Vagina (tissue), 2 donors: ENCODE results near the gene SLC29A1.

ENCODE experiments used
- POLR2A ChIP-seq, 2 donors: fragments of 450-650 bp; IDR thresholded peaks; one replicate each; pipeline ENCODE4 v1.6.1; 2017; ENCODE audit warnings: antibody characterized with exemption in 2 of 2, mild to moderate bottlenecking in 2 of 2, moderate library complexity in 2 of 2
- POLR2AphosphoS5 ChIP-seq, 2 donors: sonication (generic); formaldehyde crosslinking; IDR thresholded peaks; one replicate each; pipeline ENCODE4 v1.9.0; 2017; ENCODE audit warnings: antibody characterized with exemption in 2 of 2, mild to moderate bottlenecking in 2 of 2, low read depth in 1 of 2; ENCODE audit not compliant: insufficient read depth in 1 of 2
- TF ChIP-seq, protein P1 (sequence below), 3 experiments: fragments of 450-650 bp in 2 of 3; fragments of 200-600 bp in 1 of 3; sonication (generic) in 1 of 3; IDR thresholded peaks; one replicate each; pipeline ENCODE4 v1.5.1; 2017 to 2019; ENCODE audit warnings: antibody characterized with exemption in 3 of 3, mild to moderate bottlenecking in 2 of 3, moderate library complexity in 2 of 3

DNA sequence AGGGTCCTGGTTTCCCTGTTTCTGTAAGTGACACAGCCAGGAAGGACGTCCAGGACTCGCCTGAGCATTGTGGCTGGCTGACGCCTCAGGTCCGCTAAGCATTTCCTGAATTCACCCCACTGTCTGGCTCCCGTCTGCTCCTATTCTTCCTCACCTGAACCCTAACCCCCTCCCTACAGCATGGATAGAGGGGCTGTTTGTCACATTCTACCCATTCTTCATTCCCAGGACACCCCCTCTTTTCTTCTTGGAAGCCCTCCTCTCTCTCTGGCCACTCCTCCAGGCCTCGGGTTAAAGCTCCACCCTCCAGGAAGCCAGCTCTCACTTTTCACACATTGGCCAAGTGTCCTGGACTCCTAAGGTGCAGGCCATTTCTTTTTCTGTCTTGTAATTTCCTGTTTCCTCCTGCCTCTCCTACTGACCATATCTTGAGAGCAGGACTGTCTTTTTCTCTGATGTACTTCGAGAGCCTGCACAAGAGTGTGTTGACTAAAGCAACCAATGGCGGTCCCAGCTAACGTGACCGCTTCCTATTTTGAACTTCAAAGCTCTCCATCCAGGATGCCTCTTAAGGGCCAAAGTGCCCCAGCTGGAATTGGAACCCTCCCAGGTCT is 30.9 kb upstream of the SLC29A1 start:
- TF ChIP-seq, protein P1, sequence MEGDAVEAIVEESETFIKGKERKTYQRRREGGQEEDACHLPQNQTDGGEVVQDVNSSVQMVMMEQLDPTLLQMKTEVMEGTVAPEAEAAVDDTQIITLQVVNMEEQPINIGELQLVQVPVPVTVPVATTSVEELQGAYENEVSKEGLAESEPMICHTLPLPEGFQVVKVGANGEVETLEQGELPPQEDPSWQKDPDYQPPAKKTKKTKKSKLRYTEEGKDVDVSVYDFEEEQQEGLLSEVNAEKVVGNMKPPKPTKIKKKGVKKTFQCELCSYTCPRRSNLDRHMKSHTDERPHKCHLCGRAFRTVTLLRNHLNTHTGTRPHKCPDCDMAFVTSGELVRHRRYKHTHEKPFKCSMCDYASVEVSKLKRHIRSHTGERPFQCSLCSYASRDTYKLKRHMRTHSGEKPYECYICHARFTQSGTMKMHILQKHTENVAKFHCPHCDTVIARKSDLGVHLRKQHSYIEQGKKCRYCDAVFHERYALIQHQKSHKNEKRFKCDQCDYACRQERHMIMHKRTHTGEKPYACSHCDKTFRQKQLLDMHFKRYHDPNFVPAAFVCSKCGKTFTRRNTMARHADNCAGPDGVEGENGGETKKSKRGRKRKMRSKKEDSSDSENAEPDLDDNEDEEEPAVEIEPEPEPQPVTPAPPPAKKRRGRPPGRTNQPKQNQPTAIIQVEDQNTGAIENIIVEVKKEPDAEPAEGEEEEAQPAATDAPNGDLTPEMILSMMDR (IDR thresholded peaks at IDR 0.05): no peak
- TF ChIP-seq POLR2AphosphoS5 (IDR thresholded peaks at IDR 0.05; ENCODE audit: insufficient read depth in 1 of 2, low read depth in 1 of 2) (no peak), POLR2A (IDR thresholded peaks at IDR 0.05) (no peak)
